Ascending aorta (tissue), 2 donors: ENCODE results near the gene NKX6-2. TPM values are rescaled to one million over a fixed set of nuclear protein-coding genes. Genes with fewer than 3 reads are reported as not detected.

Source experiments
- DNase-seq, 2 donors: peaks; one replicate each; pipeline ENCODE4 v3.0.0-alpha.2; 2019; ENCODE audit warnings: low spot score in 2 of 2
- H3K27ac ChIP-seq, 2 donors: fragments of 200-600 bp; sonication (generic); one replicate each; pipeline ENCODE4 v1.5.1; 2016 to 2017; ENCODE audit warnings: mild to moderate bottlenecking in 1 of 2
- H3K27me3 ChIP-seq: fragments of 200-600 bp; sonication (generic); one replicate; pipeline ENCODE4 v1.5.1; 2017
- H3K36me3 ChIP-seq, 2 donors: fragments of 200-600 bp; sonication (generic); one replicate each; pipeline ENCODE4 v1.5.1; 2016
- H3K4me1 ChIP-seq, 2 donors: fragments of 200-600 bp; sonication (generic); one replicate each; pipeline ENCODE4 v1.5.1; 2016 to 2017; ENCODE audit warnings: mild to moderate bottlenecking in 1 of 2
- H3K4me3 ChIP-seq, 2 donors: fragments of 200-600 bp; sonication (generic); one replicate each; pipeline ENCODE4 v1.5.1; 2016 to 2017; ENCODE audit warnings: mild to moderate bottlenecking in 1 of 2
- H3K9me3 ChIP-seq, 2 donors: fragments of 200-600 bp; sonication (generic); one replicate each; pipeline ENCODE4 v1.5.1; 2016
- intact Hi-C: fragments of 100-400 bp; cut with DNase I; formaldehyde crosslinking; loops from one replicate; pipeline ENCODE4 v1.15.1; 2023
- total RNA-seq: library from RNA; depleted of rRNA; stranded (reverse); fragments of >200 nt; gene quantifications from one replicate; pipeline ENCODE4 v1.1.0, GENCODE V29; 2016
- TF ChIP-seq, protein P1 (sequence below), 3 experiments: fragments of 200-600 bp in 2 of 3; fragments of 450-650 bp in 1 of 3; sonication (generic) in 2 of 3; IDR thresholded peaks; one replicate each; pipeline ENCODE4 v1.5.1; 2016 to 2019; ENCODE audit warnings: antibody characterized with exemption in 3 of 3, mild to moderate bottlenecking in 1 of 3, moderate library complexity in 1 of 3

NKX6-2 gene
- total RNA-seq, 1 donor from 2014 or later, result not detected

DNA sequence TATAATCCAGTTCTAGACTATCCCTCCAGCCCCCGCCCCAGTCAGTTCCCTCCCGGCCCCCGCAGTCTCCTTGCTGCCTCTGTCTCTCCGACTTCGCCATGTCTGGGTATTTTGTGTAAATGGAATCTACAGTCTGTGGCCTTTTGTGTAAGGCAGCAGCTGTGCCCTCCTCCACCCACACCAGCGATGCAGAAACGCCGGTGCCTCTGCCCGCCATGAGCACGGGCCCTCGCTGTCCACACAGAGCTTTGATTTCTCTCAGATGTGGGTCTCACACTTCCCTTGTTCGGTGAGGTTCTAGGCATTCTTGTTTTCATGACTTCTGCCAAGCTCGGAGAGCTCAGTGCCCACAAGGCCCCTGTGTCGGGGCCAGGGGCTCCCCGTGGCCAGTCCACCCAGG, 37.8 kb downstream of the NKX6-2 start:
- Histone ChIP-seq H3K36me3 (peaks cover 21 to 31% of the 10 kb centered on the region in 2 donors), H3K27ac (no peak overlapping the region)
- intact Hi-C loops, result no loop called here

DNA sequence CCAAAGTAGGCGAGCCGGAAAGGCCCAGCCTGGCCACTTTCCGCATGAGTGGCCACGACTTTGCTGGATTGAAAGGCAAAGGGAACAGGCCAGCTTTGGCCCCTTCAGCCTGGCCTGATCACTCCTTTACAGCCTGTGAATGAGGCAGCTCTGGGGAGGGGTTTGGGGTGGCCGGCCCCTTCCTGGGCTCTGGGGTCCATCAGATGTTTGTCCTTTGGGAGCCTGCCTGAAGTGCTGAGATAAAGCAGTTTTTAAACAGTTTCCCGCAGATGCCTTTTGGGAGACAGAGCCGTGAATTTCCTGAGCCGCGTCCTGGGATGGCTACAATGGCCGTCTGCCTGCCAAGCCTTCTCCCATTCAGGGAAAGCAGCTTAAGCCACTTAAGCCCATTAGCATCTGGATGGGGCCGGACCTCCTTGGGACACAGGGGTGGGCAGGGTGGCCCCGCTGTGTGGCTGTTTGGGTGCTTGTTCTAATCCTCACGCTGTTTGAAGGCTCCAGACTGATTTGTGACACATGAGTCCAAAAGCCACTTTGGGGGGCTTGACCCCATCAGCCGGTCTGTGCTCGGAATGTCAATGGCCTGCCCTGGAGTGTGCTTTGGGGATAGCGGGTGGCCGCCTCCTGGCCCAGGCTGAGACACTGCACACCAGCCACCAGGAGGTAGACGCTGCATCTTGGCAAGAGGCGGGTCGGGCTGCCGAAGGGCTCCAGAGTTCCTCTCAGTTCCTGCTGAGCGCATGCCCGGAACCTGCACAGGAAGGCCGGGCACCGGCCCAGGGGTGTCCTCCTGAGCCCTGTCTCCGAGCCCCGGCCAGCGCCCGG, 38.9 kb downstream of the NKX6-2 start:
- Histone ChIP-seq H3K27me3 (no peaks in the 10 kb centered on the region), H3K36me3 (peaks cover 21 to 35% of the 10 kb centered on the region in 2 donors), H3K27ac (no peak overlapping the region), H3K9me3 (no peaks in the 10 kb centered on the region), H3K4me3 (no peak overlapping the region), H3K4me1 (no peaks in the 10 kb centered on the region)
- DNase-seq, result no peak
- intact Hi-C loops, result no loop called here
- TF ChIP-seq, protein P1, sequence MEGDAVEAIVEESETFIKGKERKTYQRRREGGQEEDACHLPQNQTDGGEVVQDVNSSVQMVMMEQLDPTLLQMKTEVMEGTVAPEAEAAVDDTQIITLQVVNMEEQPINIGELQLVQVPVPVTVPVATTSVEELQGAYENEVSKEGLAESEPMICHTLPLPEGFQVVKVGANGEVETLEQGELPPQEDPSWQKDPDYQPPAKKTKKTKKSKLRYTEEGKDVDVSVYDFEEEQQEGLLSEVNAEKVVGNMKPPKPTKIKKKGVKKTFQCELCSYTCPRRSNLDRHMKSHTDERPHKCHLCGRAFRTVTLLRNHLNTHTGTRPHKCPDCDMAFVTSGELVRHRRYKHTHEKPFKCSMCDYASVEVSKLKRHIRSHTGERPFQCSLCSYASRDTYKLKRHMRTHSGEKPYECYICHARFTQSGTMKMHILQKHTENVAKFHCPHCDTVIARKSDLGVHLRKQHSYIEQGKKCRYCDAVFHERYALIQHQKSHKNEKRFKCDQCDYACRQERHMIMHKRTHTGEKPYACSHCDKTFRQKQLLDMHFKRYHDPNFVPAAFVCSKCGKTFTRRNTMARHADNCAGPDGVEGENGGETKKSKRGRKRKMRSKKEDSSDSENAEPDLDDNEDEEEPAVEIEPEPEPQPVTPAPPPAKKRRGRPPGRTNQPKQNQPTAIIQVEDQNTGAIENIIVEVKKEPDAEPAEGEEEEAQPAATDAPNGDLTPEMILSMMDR (IDR thresholded peaks at IDR 0.05), result no peak

More for the DNA sequence above, 37.8 kb downstream of the NKX6-2 start:
- no peaks in the 10 kb centered on the region for H3K27me3 ChIP-seq
- no peaks in the 10 kb centered on the region for H3K4me1 ChIP-seq
- H3K9me3 ChIP-seq, result no peaks in the 10 kb centered on the region
- no peak overlapping the region for H3K4me3 ChIP-seq
- DNase-seq, result no peak
- TF ChIP-seq, protein P1 (IDR thresholded peaks at IDR 0.05), result no peak

DNA sequence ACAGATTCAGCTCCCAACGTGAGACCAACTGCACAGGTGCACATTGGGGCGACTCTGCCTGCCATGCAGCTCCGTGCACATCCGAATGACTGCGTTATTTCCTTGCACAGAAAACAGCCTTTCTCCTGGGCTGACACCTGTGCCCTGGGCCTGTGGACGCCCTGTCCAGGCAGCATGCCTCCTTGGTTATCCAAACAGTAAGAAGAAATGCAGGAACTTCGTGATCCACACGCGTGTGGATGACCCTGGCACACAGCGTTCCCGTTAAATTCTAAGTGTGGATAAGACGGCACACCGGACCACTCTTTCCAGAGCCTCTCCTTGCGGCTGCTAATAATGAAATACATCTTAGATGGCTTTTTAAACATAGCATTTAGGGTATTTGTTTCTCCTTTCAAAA, 39.6 kb downstream of the NKX6-2 start:
- Histone ChIP-seq H3K27me3 (no peaks in the 10 kb centered on the region), H3K9me3 (no peaks in the 10 kb centered on the region), H3K4me3 (no peak overlapping the region), H3K36me3 (peaks cover 20 to 37% of the 10 kb centered on the region in 2 donors), H3K27ac (no peak overlapping the region), H3K4me1 (no peaks in the 10 kb centered on the region)
- TF ChIP-seq, protein P1 (IDR thresholded peaks at IDR 0.05), result no peak
- intact Hi-C loops, result no loop called here
- DNase-seq, result no peak

DNA sequence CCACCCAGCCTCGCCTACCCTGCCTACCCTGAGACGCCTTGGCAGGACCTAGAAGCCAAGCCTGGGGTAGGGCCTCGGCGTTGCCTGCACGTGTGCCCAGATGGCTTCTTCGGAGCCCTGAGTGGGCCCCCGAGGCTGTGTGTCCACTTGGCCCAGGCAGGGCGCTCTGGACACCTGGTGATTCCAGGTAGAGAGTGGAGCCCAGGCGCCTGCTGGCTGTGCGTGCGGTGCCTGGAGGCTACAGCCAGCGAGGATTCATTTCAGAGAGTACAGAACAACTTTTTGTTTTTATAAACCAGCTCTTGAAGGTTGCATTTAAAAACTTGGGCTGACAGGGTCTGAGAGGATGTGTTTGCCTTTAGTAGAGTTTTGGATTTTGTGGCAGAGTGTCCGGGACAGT, 40.0 kb downstream of the NKX6-2 start:
- TF ChIP-seq, protein P1 (IDR thresholded peaks at IDR 0.05), result no peak
- no peaks in the 10 kb centered on the region for H3K27me3 ChIP-seq
- H3K9me3 ChIP-seq, result no peaks in the 10 kb centered on the region
- no peak for DNase-seq
- H3K27ac ChIP-seq, result no peak overlapping the region
- peaks cover 16 to 37% of the 10 kb centered on the region in 2 donors for H3K36me3 ChIP-seq
- H3K4me3 ChIP-seq, result no peak overlapping the region
- no peaks in the 10 kb centered on the region for H3K4me1 ChIP-seq
- intact Hi-C loops, result no loop called here

DNA sequence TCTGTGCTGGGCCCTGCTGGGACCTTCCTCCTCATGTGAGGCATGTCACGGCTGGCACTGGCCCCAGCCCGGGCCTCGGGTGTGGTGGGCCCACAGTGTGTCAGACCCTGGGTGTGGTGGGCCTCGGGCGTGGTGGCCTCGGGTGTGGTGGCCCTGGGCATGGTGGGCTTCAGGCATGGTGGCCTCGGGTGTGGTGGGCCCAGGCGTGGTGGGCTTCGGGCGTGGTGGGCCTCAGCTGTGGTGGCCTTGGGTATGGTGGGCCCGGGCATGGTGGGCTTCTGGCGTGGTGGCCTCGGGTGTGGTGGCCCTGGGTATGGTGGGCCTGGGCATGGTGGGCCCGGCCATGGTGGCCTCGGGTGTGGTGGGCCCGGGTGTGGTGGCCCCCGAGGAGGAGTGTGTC, 40.4 kb downstream of the NKX6-2 start:
- H3K36me3 ChIP-seq, result peaks cover 11 to 32% of the 10 kb centered on the region in 2 donors
- H3K27ac ChIP-seq, result no peak overlapping the region
- H3K4me3 ChIP-seq, result no peak overlapping the region
- DNase-seq, result no peak
- TF ChIP-seq, protein P1 (IDR thresholded peaks at IDR 0.05), result no peak
- intact Hi-C loops, result no loop called here
- H3K4me1 ChIP-seq, result no peaks in the 10 kb centered on the region
- H3K27me3 ChIP-seq, result no peaks in the 10 kb centered on the region
- H3K9me3 ChIP-seq, result no peaks in the 10 kb centered on the region
